Measurements from ENCODE around the gene DCBLD1. TPM values are rescaled to one million over a fixed set of nuclear protein-coding genes. Genes with fewer than 3 reads are reported as not detected.

DCBLD1 gene
- total and polyA plus RNA-seq, 2 of the 4 experiments (the other 2 are of a cell fraction): 21.1 to 27.8 TPM

DNA sequence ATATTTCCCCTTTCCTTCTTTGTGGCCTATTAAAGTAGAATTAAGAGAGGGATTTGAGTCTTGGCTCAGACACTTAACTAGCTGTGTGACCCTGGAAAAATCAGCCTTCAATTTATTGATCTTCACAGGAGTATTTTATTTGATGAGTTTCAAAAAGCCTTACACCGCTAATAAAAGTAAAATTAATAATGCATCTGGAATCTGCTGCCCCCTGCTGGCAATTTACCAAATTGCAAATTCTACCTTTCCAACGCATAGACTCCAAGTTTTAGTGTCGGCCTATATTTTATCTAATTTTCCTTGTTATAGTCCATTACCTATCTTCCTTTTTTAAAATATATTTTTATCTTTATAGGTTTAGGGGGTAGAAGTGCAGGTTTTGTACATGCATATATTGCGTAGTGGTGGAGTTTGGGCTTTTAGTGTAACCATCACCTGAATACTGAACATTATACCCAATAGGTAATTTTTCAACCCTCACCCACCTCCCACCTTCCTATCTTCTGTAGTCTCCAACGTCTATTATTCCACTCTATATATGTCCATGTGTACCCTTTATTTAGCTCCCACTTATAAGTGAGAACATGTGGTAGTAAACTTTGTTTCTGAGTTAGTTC lies 73.5 kb downstream of the DCBLD1 start:
- DNase-seq (peak; percentile 31), ATAC-seq (ENCODE audit: low read depth) (peak; percentile 59)
- intact Hi-C loops (cut with micrococcal nuclease): loop anchor here (1.0 to 5.0 kb wide), 4 partner anchors 73 to 209 kb away; partner anchors contain the start of gene DCBLD1
- Histone ChIP-seq H3K36me3 (ENCODE audit: control insufficient read depth, insufficient read depth, low read length) (peaks cover 4% of the 10 kb centered on the region), H3K56ac (ENCODE audit: extremely low read depth, insufficient read depth, low read length) (no peak overlapping the region), H2AK9ac (replicated peaks; ENCODE audit: low read depth, low read length, poor library complexity) (no peak overlapping the region), H3K23ac (ENCODE audit: low read depth, low read length) (no peak overlapping the region), H3K14ac (replicated peaks; ENCODE audit: low read depth, low read length) (no peak overlapping the region), H3K9ac (ENCODE audit: low read depth, low read length) (no peak overlapping the region), H3K27ac (ENCODE audit: insufficient read depth, low read length) (no peak overlapping the region), H2AK5ac (ENCODE audit: low read depth, low read length) (no peak overlapping the region), H4K91ac (ENCODE audit: insufficient read depth, low read depth, low read length) (no peak overlapping the region), H3K9me3 (ENCODE audit: control insufficient read depth, insufficient read depth, low read length) (no peaks in the 10 kb centered on the region), H2BK120ac (ENCODE audit: low read depth, low read length) (no peak overlapping the region), H4K20me1 (ENCODE audit: insufficient read depth, low read length) (no peaks in the 10 kb centered on the region), H3K18ac (ENCODE audit: low read depth, low read length) (no peak overlapping the region), H2BK20ac (ENCODE audit: low read depth, low read length) (no peak overlapping the region), H3K4me3 (ENCODE audit: insufficient read depth, low read depth, low read length) (no peak overlapping the region), H3K27me3 (ENCODE audit: control insufficient read depth, insufficient read depth, low read length) (no peaks in the 10 kb centered on the region), H2AFZ (replicated peaks; ENCODE audit: low read length, poor library complexity) (no peak overlapping the region), H3K4me1 (ENCODE audit: control insufficient read depth, insufficient read depth, low read length) (peaks cover 2% of the 10 kb centered on the region; the same call in 1 of the 2 replicates), H3K4me2 (ENCODE audit: low read depth, low read length) (no peak overlapping the region), H3K9me1 (ENCODE audit: insufficient read depth, low read length) (peaks cover 3% of the 10 kb centered on the region; the same call in 1 of the 2 replicates), H2BK5ac (ENCODE audit: low read depth, low read length, poor library complexity, severe bottlenecking) (no peak overlapping the region), H4K8ac (ENCODE audit: low read depth in 2 of 2, low read length in 2 of 2) (no peak overlapping the region), H3K79me1 (ENCODE audit: low read depth in 1 of 2, low read length in 2 of 2) (peaks cover 0 to under 1% of the 10 kb centered on the region in 2 experiments; a peak in 2 of 4 replicates), H2BK15ac (ENCODE audit: low read depth, low read length) (no peak overlapping the region), H3K4ac (ENCODE audit: low read depth, low read length) (no peak overlapping the region), H4K5ac (ENCODE audit: low read depth, low read length) (no peak overlapping the region)
- ChIA-PET CTCF (interaction anchor here (0.7 to 2.2 kb wide), 4 partner anchors 69 to 106 kb away, joined by 3 to 17 read pairs (median 5); no protein-coding TSS in a partner anchor), POLR2A (ENCODE audit: unreplicated experiment) (no interaction called here)
- in situ Hi-C loops (cut with MboI; ENCODE audit: low sequenced_read_pairs): no loop called here
- no peak for TF ChIP-seq FOS (IDR thresholded peaks at IDR 0.05; ENCODE audit: low read depth, low read length)
- TF ChIP-seq POLR2A (IDR thresholded peaks at IDR 0.05; ENCODE audit: low read depth, low read length): no peak
- peak; percentile 75 for TF ChIP-seq RAD21 (IDR thresholded peaks at IDR 0.05; ENCODE audit: low read length)
- TF ChIP-seq RCOR1 (IDR thresholded peaks at IDR 0.05; ENCODE audit: insufficient replicate concordance, low read length): no peak
- TF ChIP-seq SMC3 (IDR thresholded peaks at IDR 0.05; ENCODE audit: low read depth, low read length): peak; percentile 86
- TF ChIP-seq, protein P1, sequence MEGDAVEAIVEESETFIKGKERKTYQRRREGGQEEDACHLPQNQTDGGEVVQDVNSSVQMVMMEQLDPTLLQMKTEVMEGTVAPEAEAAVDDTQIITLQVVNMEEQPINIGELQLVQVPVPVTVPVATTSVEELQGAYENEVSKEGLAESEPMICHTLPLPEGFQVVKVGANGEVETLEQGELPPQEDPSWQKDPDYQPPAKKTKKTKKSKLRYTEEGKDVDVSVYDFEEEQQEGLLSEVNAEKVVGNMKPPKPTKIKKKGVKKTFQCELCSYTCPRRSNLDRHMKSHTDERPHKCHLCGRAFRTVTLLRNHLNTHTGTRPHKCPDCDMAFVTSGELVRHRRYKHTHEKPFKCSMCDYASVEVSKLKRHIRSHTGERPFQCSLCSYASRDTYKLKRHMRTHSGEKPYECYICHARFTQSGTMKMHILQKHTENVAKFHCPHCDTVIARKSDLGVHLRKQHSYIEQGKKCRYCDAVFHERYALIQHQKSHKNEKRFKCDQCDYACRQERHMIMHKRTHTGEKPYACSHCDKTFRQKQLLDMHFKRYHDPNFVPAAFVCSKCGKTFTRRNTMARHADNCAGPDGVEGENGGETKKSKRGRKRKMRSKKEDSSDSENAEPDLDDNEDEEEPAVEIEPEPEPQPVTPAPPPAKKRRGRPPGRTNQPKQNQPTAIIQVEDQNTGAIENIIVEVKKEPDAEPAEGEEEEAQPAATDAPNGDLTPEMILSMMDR (conservative IDR thresholded peaks at IDR 0.05; ENCODE audit: low read depth, low read length): peak; percentile 82
- TF ChIP-seq, protein P2, sequence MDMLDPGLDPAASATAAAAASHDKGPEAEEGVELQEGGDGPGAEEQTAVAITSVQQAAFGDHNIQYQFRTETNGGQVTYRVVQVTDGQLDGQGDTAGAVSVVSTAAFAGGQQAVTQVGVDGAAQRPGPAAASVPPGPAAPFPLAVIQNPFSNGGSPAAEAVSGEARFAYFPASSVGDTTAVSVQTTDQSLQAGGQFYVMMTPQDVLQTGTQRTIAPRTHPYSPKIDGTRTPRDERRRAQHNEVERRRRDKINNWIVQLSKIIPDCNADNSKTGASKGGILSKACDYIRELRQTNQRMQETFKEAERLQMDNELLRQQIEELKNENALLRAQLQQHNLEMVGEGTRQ (IDR thresholded peaks at IDR 0.05; ENCODE audit: low read depth, low read length): no peak
- TF ChIP-seq MAFK (IDR thresholded peaks at IDR 0.05; ENCODE audit: low read depth, low read length): no peak
- BruUV-seq (replicated peaks): no TSS peak
- WGBS, 2 experiments (ENCODE audit: extremely low coverage in 2 of 2, insufficient read length in 1 of 2): no CpG with 5 or more reads among the region's 5 CpGs
- dilution Hi-C loops (cut with HindIII; ENCODE audit: low sequenced_read_pairs, unreplicated experiment): no loop called here
